AG09309 (cell line): ENCODE data around the gene PTPN1.
"Not testable (repeated sequence)": the region's sequence is repeated elsewhere in the genome, so short reads cannot be mapped to it uniquely, and the experiment has no call there.

Experiments
- DNase-seq: peaks from one replicate; pipeline ENCODE4 v3.0.0-alpha.2; 2010; ENCODE audit warnings: low read depth
- H3K4me3 ChIP-seq: 2 replicates; pipeline ENCODE4 v1.5.1; 2011; ENCODE audit warnings: mild to moderate bottlenecking, low read depth, low read length, moderate library complexity; ENCODE audit not compliant: control insufficient read depth
- CTCF ChIP-seq: IDR thresholded peaks from 2 replicates; pipeline ENCODE4 v1.5.1; 2011; ENCODE audit warnings: mild to moderate bottlenecking, low read depth, low read length, inconsistent platforms; ENCODE audit not compliant: insufficient read depth, control insufficient read depth; ENCODE audit errors: missing control alignments

The PTPN1 gene

GRCh38 chr20:50504231-50504823 lies 5.9 kb upstream of the PTPN1 start:
- no peak overlapping the region for H3K4me3 ChIP-seq
- no peak for TF ChIP-seq CTCF
- no peak for DNase-seq

- no peak overlapping the region for H3K4me3 ChIP-seq
- DNase-seq = no peak
- TF ChIP-seq CTCF = no peak
These were observed 4.0 kb upstream of the PTPN1 start for GRCh38 chr20:50506270-50506579.

- not testable (repeated sequence) for DNase-seq, H3K4me3 ChIP-seq
These were observed 2.4 kb upstream of the PTPN1 start for GRCh38 chr20:50507745-50508144.

- H3K4me3 ChIP-seq = no peak overlapping the region
- no peak for DNase-seq
- TF ChIP-seq CTCF = no peak
These were observed 1.9 kb upstream of the PTPN1 start for GRCh38 chr20:50508171-50508755.

- H3K4me3 ChIP-seq = peak overlapping the region; percentile 92
- DNase-seq = no peak
- no peak for TF ChIP-seq CTCF
These were observed 741 bp downstream of the PTPN1 start for GRCh38 chr20:50510706-50511542.

GRCh38 chr20:50512323-50512722 lies 2.1 kb downstream of the PTPN1 start:
- no peak overlapping the region; the same call in 1 of the 2 replicates for H3K4me3 ChIP-seq
- no peak for DNase-seq
- no peak for TF ChIP-seq CTCF
